ENCODE measurements around the gene MRPS5.

DNA sequence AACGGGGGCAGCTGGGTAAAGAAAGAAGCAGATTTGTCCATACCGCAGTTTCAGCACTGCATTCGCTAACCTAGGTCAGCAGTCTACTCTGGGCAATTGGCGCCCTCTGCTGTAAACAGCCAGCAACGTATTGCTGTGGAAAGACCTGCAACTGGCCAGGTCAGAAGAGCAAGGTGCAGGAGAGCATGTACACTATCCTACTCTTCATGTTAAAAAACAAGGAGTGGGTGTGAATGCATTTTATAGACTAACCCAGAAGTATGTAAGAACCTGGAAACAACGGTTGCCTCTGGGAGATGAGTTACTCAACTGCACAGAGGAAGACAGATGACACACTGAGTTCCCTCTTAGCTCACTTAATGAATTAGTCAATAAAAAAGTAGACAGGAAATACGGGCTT is 6.2 kb downstream of the MRPS5 start:
- TF ChIP-seq, protein P1, sequence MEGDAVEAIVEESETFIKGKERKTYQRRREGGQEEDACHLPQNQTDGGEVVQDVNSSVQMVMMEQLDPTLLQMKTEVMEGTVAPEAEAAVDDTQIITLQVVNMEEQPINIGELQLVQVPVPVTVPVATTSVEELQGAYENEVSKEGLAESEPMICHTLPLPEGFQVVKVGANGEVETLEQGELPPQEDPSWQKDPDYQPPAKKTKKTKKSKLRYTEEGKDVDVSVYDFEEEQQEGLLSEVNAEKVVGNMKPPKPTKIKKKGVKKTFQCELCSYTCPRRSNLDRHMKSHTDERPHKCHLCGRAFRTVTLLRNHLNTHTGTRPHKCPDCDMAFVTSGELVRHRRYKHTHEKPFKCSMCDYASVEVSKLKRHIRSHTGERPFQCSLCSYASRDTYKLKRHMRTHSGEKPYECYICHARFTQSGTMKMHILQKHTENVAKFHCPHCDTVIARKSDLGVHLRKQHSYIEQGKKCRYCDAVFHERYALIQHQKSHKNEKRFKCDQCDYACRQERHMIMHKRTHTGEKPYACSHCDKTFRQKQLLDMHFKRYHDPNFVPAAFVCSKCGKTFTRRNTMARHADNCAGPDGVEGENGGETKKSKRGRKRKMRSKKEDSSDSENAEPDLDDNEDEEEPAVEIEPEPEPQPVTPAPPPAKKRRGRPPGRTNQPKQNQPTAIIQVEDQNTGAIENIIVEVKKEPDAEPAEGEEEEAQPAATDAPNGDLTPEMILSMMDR (conservative IDR thresholded peaks at IDR 0.05; ENCODE audit: low read length): peak; percentile 83
- no peak for TF ChIP-seq EZH2phosphoT487 (IDR thresholded peaks at IDR 0.05; ENCODE audit: borderline replicate concordance)
